ENCODE measurements around the gene F3. TPM values are rescaled to one million over a fixed set of nuclear protein-coding genes. Genes with fewer than 3 reads are reported as not detected.

F3 gene
- total RNA-seq, 1 donor from 2014 or later: 152 TPM

GRCh38 chr1:94550396-94550795, 8.8 kb upstream of the F3 start:
- DNase-seq (ENCODE audit: low read depth): no peak
- Histone ChIP-seq H3K27me3 (ENCODE audit: control insufficient read depth, insufficient read depth, low read length) (no peaks in the 10 kb centered on the region), H3K36me3 (ENCODE audit: control insufficient read depth, insufficient read depth, low read length) (no peaks in the 10 kb centered on the region), H3K4me3 (ENCODE audit: low read depth, low read length) (no peak overlapping the region)
- no peak for TF ChIP-seq CTCF (IDR thresholded peaks at IDR 0.05; ENCODE audit: insufficient read depth, low read length, poor library complexity, severe bottlenecking)

- Histone ChIP-seq H3K36me3 (ENCODE audit: control insufficient read depth, insufficient read depth, low read length) (no peaks in the 10 kb centered on the region), H3K27me3 (ENCODE audit: control insufficient read depth, insufficient read depth, low read length) (no peaks in the 10 kb centered on the region), H3K4me3 (ENCODE audit: low read depth, low read length) (no peak overlapping the region)
- no peak for DNase-seq (ENCODE audit: low read depth)
- TF ChIP-seq CTCF (IDR thresholded peaks at IDR 0.05; ENCODE audit: insufficient read depth, low read length, poor library complexity, severe bottlenecking): no peak
Measured at GRCh38 chr1:94549706-94550105, 8.1 kb upstream of the F3 start.

- no peak for DNase-seq (ENCODE audit: low read depth)
Measured at GRCh38 chr1:94544706-94545490, 3.3 kb upstream of the F3 start.

GRCh38 chr1:94543893-94544635, 2.5 kb upstream of the F3 start:
- H3K27me3 ChIP-seq (ENCODE audit: control insufficient read depth, insufficient read depth, low read length): no peaks in the 10 kb centered on the region
- no peak for TF ChIP-seq CTCF (IDR thresholded peaks at IDR 0.05; ENCODE audit: insufficient read depth, low read length, poor library complexity, severe bottlenecking)
- H3K4me3 ChIP-seq (ENCODE audit: low read depth, low read length): no peak overlapping the region
- no peak for DNase-seq (ENCODE audit: low read depth)
- H3K36me3 ChIP-seq (ENCODE audit: control insufficient read depth, insufficient read depth, low read length): no peaks in the 10 kb centered on the region

More at GRCh38 chr1:94544706-94545490, 3.3 kb upstream of the F3 start:
- no peak overlapping the region for H3K4me3 ChIP-seq (ENCODE audit: low read depth, low read length)
- H3K36me3 ChIP-seq (ENCODE audit: control insufficient read depth, insufficient read depth, low read length): no peaks in the 10 kb centered on the region
- TF ChIP-seq CTCF (IDR thresholded peaks at IDR 0.05; ENCODE audit: insufficient read depth, low read length, poor library complexity, severe bottlenecking): no peak
- no peaks in the 10 kb centered on the region for H3K27me3 ChIP-seq (ENCODE audit: control insufficient read depth, insufficient read depth, low read length)

- Histone ChIP-seq H3K36me3 (ENCODE audit: control insufficient read depth, insufficient read depth, low read length) (no peaks in the 10 kb centered on the region), H3K4me3 (ENCODE audit: low read depth, low read length) (no peak overlapping the region), H3K27me3 (ENCODE audit: control insufficient read depth, insufficient read depth, low read length) (no peaks in the 10 kb centered on the region)
- TF ChIP-seq CTCF (IDR thresholded peaks at IDR 0.05; ENCODE audit: insufficient read depth, low read length, poor library complexity, severe bottlenecking): no peak
- no peak for DNase-seq (ENCODE audit: low read depth)
Measured at GRCh38 chr1:94543001-94543400, 1.4 kb upstream of the F3 start.

All from kidney epithelial cell (primary cell).